AG04450 (cell line): ENCODE results near the gene MXRA5. TPM values are rescaled to one million over a fixed set of nuclear protein-coding genes. Genes with fewer than 3 reads are reported as not detected.

ENCODE experiments used
- CTCF ChIA-PET: fragments of 300-600, 350-600 bp; formaldehyde crosslinking; extraction: SDS; loops from one replicate; lab custom pipeline; 2022; ENCODE audit warnings: antibody characterized with exemption, inconsistent platforms; lab: Charles Lee
- POLR2A ChIA-PET: fragments of 350-600 bp; formaldehyde crosslinking; extraction: SDS; loops from one replicate; lab custom pipeline; 2021; ENCODE audit warnings: antibody characterized with exemption, inconsistent platforms; lab: Yijun Ruan, JAX
- DNase-seq: peaks from one replicate; pipeline ENCODE4 v3.0.0-alpha.2; 2011; ENCODE audit warnings: low read depth, low spot score
- H3K27ac ChIP-seq: one replicate; pipeline ENCODE4 v1.5.1; 2012; ENCODE audit warnings: low read depth, low read length, control low read depth
- H3K27me3 ChIP-seq: one replicate; pipeline ENCODE4 v1.6.0; 2012; ENCODE audit warnings: low read length; ENCODE audit not compliant: control insufficient read depth, insufficient read depth
- H3K4me3 ChIP-seq: 2 replicates; pipeline ENCODE4 v1.5.1; 2011; ENCODE audit warnings: mild to moderate bottlenecking, low read depth, low read length, control low read depth
- H3K9me3 ChIP-seq: 2 replicates; pipeline ENCODE4 v1.5.1; 2012; ENCODE audit warnings: low read length; ENCODE audit not compliant: control insufficient read depth, insufficient read depth
- CTCF ChIP-seq: IDR thresholded peaks from 2 replicates; pipeline ENCODE4 v1.5.1; 2011; ENCODE audit warnings: low read depth, low read length, control low read depth, inconsistent platforms
- polyA plus RNA-seq: library from polyadenylated mRNA; depleted of rRNA; stranded (reverse); fragments of >200 nt; gene quantifications from 2 replicates; pipeline ENCODE4 v1.2.3, GENCODE V29; 2011

The MXRA5 gene
- polyA plus RNA-seq, 1 experiment = 26.3 TPM

GRCh38 chrX:3326681-3327080 is 19.8 kb downstream of the MXRA5 start:
- TF ChIP-seq CTCF = no peak
- H3K9me3 ChIP-seq = no peaks in the 10 kb centered on the region
- DNase-seq = peak; percentile 26
- H3K27ac ChIP-seq = no peak overlapping the region
- H3K27me3 ChIP-seq = no peaks in the 10 kb centered on the region
- no peak overlapping the region for H3K4me3 ChIP-seq
- CTCF ChIA-PET = no interaction called here
- POLR2A ChIA-PET = no interaction called here

- CTCF ChIA-PET = no interaction called here
- no peak for DNase-seq
- no peak for TF ChIP-seq CTCF
- H3K9me3 ChIP-seq = peaks cover 10% of the 10 kb centered on the region; the same call in 1 of the 2 replicates
- no peaks in the 10 kb centered on the region for H3K27me3 ChIP-seq
- POLR2A ChIA-PET = interaction anchor here (0.7 kb wide), 1 partner anchor 7 kb away, joined by 3 read pairs; no protein-coding TSS in a partner anchor
- no peak overlapping the region for H3K27ac ChIP-seq
- H3K4me3 ChIP-seq = no peak overlapping the region
These were observed 25.9 kb downstream of the MXRA5 start for GRCh38 chrX:3320471-3321046.

- no peak overlapping the region for H3K27ac ChIP-seq
- ChIA-PET POLR2A (no interaction called here), CTCF (no interaction called here)
- no peak for DNase-seq
- no peaks in the 10 kb centered on the region for H3K27me3 ChIP-seq
- peaks cover 10% of the 10 kb centered on the region; the same call in 1 of the 2 replicates for H3K9me3 ChIP-seq
- H3K4me3 ChIP-seq = no peak overlapping the region
- TF ChIP-seq CTCF = no peak
These were observed 29.2 kb downstream of the MXRA5 start for GRCh38 chrX:3317191-3317718.

GRCh38 chrX:3312109-3312508 is 34.3 kb downstream of the MXRA5 start:
- H3K4me3 ChIP-seq = no peak overlapping the region
- no peak for DNase-seq
- CTCF ChIA-PET = no interaction called here
- no peak overlapping the region for H3K27ac ChIP-seq
- no peaks in the 10 kb centered on the region for H3K27me3 ChIP-seq
- peaks cover 4% of the 10 kb centered on the region; the same call in 1 of the 2 replicates for H3K9me3 ChIP-seq
- TF ChIP-seq CTCF = no peak
- POLR2A ChIA-PET = no interaction called here

- DNase-seq = no peak
- no peak overlapping the region for H3K27ac ChIP-seq
- H3K27me3 ChIP-seq = no peaks in the 10 kb centered on the region
- H3K4me3 ChIP-seq = no peak overlapping the region
- no peaks in the 10 kb centered on the region; the same call in 1 of the 2 replicates for H3K9me3 ChIP-seq
- TF ChIP-seq CTCF = no peak
- ChIA-PET POLR2A (no interaction called here), CTCF (no interaction called here)
These were observed 38.6 kb downstream of the MXRA5 start for GRCh38 chrX:3307881-3308280.
